Stimulated activated CD4-positive, alpha-beta T cell treated with anti-CD3 and anti-CD28 coated beads, TNF-alpha, amount 100 ng/mL, for 48 hours (primary cell): ENCODE results near the gene ZCCHC24.

Source experiments
- DNase-seq, 3 donors: peaks; one replicate each; pipeline ENCODE4 v3.0.0-alpha.2; 2020; ENCODE audit warnings: low read depth in 3 of 3

Gene ZCCHC24

GRCh38 chr10:79411546-79412495, 33.6 kb downstream of the ZCCHC24 start:
- DNase-seq, result no peak

- no peak for DNase-seq
Measured at GRCh38 chr10:79410315-79411094, 34.9 kb downstream of the ZCCHC24 start.

DNA sequence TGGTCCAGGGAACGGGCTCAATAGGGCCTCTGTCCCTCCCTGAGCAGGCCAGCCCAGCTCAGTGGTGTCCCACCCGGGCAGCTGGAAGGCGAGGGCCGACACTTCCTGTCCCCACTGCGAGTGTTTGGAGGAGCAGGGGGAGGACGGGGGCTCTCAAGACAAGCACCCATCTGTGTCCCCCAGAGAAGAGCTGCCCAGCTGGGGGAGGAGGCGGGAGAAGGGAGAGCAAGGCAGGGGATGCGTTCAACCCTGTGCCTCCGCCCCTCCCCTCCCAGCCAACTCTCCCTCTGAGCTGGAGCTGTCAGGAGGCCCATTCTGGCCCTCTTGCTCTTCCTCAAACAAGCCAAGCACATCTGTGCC, 35.7 kb downstream of the ZCCHC24 start:
- no peak for DNase-seq

DNA sequence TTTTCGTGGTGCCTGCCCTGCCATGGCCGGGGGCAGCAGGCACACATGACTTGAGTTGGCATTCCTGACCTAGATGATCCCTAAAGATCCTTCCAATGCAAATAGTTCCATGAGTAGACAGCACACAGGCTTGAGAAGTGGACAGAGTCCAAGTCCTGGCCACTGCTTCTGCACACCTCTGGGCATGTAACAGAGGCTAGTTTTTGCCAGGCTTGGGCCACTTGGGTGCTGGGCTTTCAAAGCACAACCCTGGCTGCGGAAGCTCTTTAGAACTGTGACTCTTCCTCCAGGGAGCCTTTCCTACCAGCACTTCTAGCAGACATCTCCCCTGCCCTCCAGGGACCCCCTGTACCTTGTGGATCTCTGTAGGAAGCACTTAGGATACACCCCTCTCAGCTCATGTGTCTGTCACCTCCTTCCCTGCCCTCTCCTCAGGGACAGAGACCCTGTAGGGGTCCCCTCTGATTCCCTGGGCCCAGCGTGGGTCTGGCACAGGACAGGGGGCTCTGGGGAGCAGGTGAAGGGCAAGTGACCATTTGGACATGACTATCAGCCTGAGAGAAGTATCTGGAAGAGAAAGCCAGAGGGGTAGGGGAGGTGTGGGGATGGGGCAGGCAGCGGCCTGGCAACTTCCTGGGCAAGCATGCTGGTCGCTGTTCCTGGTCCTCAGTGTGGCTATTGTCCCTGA, 36.2 kb downstream of the ZCCHC24 start:
- DNase-seq, result no peak

DNA sequence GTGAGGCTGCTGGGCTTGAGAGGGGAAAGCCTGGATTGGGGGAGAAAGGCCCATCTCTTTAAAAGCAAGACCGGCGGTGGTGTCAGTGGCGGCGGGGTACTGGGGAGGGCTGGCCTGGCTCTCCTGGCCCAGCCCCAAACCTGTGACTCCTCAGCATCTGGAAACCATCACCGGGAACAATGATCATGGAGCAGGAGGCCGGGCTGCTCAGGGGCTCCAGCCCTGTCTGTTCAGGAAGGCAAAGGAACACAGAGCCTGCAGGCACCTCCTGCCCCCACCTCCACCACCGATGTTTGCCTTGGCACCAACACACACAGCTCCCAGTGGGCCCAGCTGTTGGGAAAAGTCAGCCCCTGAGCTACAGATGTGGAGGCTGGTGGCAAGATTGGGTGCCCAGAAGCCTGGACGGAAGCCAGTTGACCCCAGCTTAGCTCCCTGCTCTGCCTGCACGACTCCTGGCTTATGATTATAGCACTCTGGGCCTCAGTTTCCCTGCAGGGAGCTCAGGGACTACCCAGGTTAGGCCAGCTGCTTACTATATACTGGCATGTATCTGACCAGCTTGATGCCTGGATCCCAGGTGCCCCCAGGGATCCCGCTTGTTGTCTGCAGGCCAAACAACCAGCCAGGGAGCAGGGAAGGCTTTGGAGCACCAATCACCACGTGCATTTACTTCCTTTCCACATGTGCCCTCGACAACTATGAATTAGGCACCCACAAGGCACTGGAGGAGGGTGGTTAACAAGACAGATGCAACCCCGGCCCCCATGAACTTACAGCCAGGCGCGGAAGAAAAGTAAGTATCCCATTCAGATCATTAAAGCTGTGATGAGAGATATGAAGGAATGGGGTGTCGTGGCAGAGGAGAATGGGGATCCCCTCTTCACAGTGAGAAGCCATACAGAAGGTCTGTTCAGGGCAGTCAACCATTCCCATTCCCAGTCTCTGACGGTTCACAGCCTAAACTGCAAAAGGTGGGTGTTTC, 37.3 kb downstream of the ZCCHC24 start:
- DNase-seq, result no peak

GRCh38 chr10:79407423-79407796, 38.0 kb downstream of the ZCCHC24 start:
- no peak for DNase-seq

DNA sequence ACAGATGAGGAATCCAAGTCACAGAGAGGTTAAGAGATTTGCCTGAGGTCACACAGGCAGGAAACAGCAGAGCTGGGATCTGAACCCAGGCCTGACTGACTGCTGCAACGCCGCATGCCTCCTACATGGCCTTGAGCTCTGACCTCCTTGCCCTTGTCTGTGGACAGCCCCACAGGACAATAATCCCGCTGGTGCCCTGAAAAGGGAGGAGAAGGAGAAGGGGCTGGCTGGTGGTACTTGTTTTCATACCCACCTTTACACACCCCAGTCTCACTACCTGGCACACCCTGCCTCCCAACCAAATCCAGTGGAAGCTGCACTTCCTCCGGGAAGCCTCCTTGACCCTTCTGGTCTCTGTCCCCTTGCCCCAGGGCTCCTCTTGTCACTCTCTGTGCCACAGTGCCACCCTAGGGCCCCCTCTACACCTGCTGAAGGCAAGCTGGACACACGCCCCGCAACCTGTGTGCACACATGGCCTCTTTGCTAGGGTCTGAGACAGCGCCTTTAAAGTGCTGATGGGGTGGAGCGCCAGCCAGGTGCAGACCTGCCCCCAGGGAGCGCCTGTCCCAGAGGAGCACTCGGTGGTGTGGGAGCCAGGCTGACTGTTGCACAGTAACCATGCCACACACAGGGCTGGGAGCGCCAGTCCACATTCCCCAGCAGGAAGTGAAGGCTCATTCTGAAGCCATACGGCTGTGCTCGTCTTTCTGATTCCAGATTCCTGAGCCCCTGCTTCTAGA, 38.6 kb downstream of the ZCCHC24 start:
- DNase-seq, result no peak

- no peak for DNase-seq
Measured at GRCh38 chr10:79405995-79406515, 39.4 kb downstream of the ZCCHC24 start.

DNA sequence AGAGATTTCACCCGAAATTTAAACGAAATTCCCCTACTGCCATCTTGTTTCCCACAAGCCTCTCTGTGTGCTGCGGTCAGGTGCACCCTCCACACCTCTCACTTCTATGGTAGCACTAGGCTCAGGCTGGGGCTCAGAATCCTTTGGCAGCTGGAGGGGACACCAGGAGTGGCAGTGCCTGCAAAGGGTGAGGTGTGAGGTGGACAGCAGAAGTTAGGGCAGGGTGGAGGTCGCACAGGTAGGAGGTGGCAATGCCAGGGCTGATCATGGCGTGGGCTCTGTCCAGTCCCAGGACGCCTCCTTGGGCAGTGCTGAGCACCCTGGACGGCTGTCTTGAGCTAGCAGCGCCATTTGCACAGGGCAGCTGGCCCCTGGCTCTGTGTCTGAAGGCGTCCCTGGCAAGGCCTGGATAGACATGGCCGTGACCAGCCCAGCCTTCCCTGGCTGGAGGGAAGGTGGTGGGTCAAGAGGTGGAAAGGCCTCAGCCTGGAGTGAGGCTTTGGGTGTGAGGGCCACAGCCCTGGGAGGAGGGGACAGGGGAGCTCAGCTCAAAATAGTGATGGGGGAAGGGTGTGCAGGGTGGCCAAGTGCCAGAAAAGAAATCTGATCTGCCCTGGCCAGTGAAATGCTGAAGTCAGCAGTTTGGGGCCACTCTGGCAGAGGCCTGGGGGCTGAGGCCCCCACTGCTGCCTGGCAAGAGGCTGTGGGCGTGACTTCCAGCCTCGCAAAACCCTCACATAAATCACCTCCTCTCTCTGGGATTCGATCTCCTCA, 40.0 kb downstream of the ZCCHC24 start:
- no peak for DNase-seq

GRCh38 chr10:79404690-79405131, 40.7 kb downstream of the ZCCHC24 start:
- DNase-seq, result no peak

DNA sequence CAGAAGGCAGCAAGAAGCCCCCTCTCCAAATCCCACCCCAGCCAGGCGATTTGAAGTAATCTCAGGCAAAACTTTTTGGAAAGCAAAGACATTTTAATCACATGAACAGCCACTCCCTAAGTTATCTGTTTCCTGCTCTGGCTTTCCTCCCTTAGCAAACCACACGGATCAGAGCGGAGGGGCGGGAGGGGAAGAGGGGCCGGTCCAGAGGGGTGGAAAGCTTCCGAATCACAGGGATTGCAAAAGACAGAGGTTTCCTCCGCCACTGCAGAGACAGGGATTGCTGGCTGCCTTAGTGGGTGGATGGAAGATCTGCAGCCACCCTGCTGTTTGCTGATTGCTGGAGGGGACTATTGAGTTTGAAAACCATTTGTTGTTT, 41.2 kb downstream of the ZCCHC24 start:
- DNase-seq, result no peak

- no peak for DNase-seq
Measured at GRCh38 chr10:79403441-79404230, 41.8 kb downstream of the ZCCHC24 start.

GRCh38 chr10:79402951-79403350, 42.5 kb downstream of the ZCCHC24 start:
- no peak for DNase-seq

DNA sequence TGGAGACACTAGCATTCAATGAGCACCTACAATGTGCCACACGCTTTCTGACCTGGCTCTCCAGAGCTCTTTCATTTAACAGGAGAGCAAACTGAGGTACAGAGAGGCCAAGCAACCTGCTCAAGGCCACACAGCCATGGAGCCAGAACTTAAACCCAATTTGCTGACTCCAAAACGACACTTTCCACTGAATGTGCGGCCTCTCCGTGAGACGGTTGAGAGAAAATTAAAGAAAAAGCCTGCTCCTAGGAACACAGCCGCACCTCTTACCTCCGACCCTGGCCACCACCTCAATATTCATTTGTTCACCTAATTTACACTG, 42.8 kb downstream of the ZCCHC24 start:
- no peak for DNase-seq

- DNase-seq, result no peak
Measured at GRCh38 chr10:79401015-79401921, 44.2 kb downstream of the ZCCHC24 start.

- peak; percentile 37 to 51 (median 49) for DNase-seq
Measured at GRCh38 chr10:79400146-79401004, 45.0 kb downstream of the ZCCHC24 start.
